NCI-H2227 (cell line): Measurements from ENCODE around the gene PANK1.
A peak's percentile ranks its signal among the peaks of the same experiment; 100 is the strongest.

Experiments used
- DNase-seq: peaks from one replicate; lab custom pipeline; 2025; ENCODE audit not compliant: unreplicated experiment; lab: John Stamatoyannopoulos, UW

Gene PANK1

GRCh38 chr10:89644967-89645741 lies at the start of gene PANK1:
PANK1 (minus strand) TSS chr10:89645242; CDS start chr10:89644891, 351 bp downstream.
- peak; percentile 77 for DNase-seq

GRCh38 chr10:89693176-89693575 lies 48.1 kb upstream of the PANK1 start:
- no peak for DNase-seq

- no peak for DNase-seq
Measured at GRCh38 chr10:89692416-89692815, 47.4 kb upstream of the PANK1 start.

- no peak for DNase-seq
Measured at GRCh38 chr10:89690027-89690426, 45.0 kb upstream of the PANK1 start.

GRCh38 chr10:89685936-89686335 lies 40.9 kb upstream of the PANK1 start:
- no peak for DNase-seq

- DNase-seq = no peak
Measured at GRCh38 chr10:89684604-89685003, 39.6 kb upstream of the PANK1 start.

- DNase-seq = peak; percentile 14
Measured at GRCh38 chr10:89683883-89684282, 38.8 kb upstream of the PANK1 start.

- DNase-seq = no peak
Measured at GRCh38 chr10:89679986-89680385, 34.9 kb upstream of the PANK1 start.

- no peak for DNase-seq
Measured at GRCh38 chr10:89677341-89677740, 32.3 kb upstream of the PANK1 start.

GRCh38 chr10:89670926-89671325 lies 25.9 kb upstream of the PANK1 start:
- DNase-seq = no peak

- no peak for DNase-seq
Measured at GRCh38 chr10:89669985-89670384, 24.9 kb upstream of the PANK1 start.

- DNase-seq = peak; percentile 4
Measured at GRCh38 chr10:89668386-89669071, 23.5 kb upstream of the PANK1 start.

- DNase-seq = no peak
Measured at GRCh38 chr10:89666138-89666537, 21.1 kb upstream of the PANK1 start.

GRCh38 chr10:89665302-89665701 lies 20.3 kb upstream of the PANK1 start:
- DNase-seq = no peak

GRCh38 chr10:89664203-89664602 lies 19.2 kb upstream of the PANK1 start:
- DNase-seq = no peak

- no peak for DNase-seq
Measured at GRCh38 chr10:89663144-89663543, 18.1 kb upstream of the PANK1 start.

- DNase-seq = no peak
Measured at GRCh38 chr10:89662596-89662995, 17.6 kb upstream of the PANK1 start.

GRCh38 chr10:89659143-89660131 lies 14.4 kb upstream of the PANK1 start:
- DNase-seq = no peak

- no peak for DNase-seq
Measured at GRCh38 chr10:89657302-89657701, 12.3 kb upstream of the PANK1 start.

- no peak for DNase-seq
Measured at GRCh38 chr10:89655722-89656121, 10.7 kb upstream of the PANK1 start.

GRCh38 chr10:89653410-89653869 lies 8.4 kb upstream of the PANK1 start:
- DNase-seq = no peak
